WTC11 (cell line): Measurements from ENCODE around the gene ERCC8. TPM values are rescaled to one million over a fixed set of nuclear protein-coding genes. Genes with fewer than 3 reads are reported as not detected.
"Not testable (repeated sequence)": the region's sequence is repeated elsewhere in the genome, so short reads cannot be mapped to it uniquely, and the experiment has no call there.

Experiments used
- ATAC-seq: fragments of 200-7000 bp; cut with Tn5 transposase; 2 replicates; pipeline ENCODE4 v1.10.0; 2021; ENCODE audit warnings: mild to moderate bottlenecking, moderate library complexity
- CTCF ChIA-PET: fragments of 300-600 bp; sonication (Branson Sonifier 250); formaldehyde crosslinking; loops from one replicate; lab custom pipeline; 2021; ENCODE audit warnings: antibody characterized with exemption; lab: Charles Lee
- POLR2A ChIA-PET: fragments of 350-600 bp; sonication (Branson Sonifier 250); formaldehyde crosslinking; loops from one replicate; lab custom pipeline; 2021; ENCODE audit warnings: antibody characterized with exemption; lab: Charles Lee
- DNase-seq: peaks from one replicate; pipeline ENCODE4 v3.0.0; 2021; ENCODE audit warnings: low spot score
- H3K27ac Mint-ChIP-seq: 2 replicates; pipeline ENCODE4 v1.8.0; 2021; ENCODE audit warnings: mixed read lengths
- H3K27me3 Mint-ChIP-seq: 2 replicates; pipeline ENCODE4 v1.8.0; 2021; ENCODE audit warnings: low read depth, mild to moderate bottlenecking, moderate library complexity, mixed read lengths
- H3K36me3 Mint-ChIP-seq: 2 replicates; pipeline ENCODE4 v1.8.0; 2021; ENCODE audit warnings: mixed read lengths
- H3K4me1 Mint-ChIP-seq: 2 replicates; pipeline ENCODE4 v1.8.0; 2022; ENCODE audit warnings: mixed read lengths
- H3K4me3 Mint-ChIP-seq: 2 replicates; pipeline ENCODE4 v1.8.0; 2021; ENCODE audit warnings: mild to moderate bottlenecking, moderate library complexity, mixed read lengths
- H3K9me3 Mint-ChIP-seq: 2 replicates; pipeline ENCODE4 v1.8.0; 2021; ENCODE audit warnings: mixed read lengths
- ATF1 ChIP-seq: sonication (generic); formaldehyde crosslinking; IDR thresholded peaks from 2 replicates; pipeline ENCODE4 v1.8.1; 2023; ENCODE audit warnings: mild to moderate bottlenecking, moderate library complexity, missing genetic modification reagents
- GRHL2 ChIP-seq: fragments of 250-450 bp; sonication (Bioruptor Pico); IDR thresholded peaks from 2 replicates; pipeline ENCODE4 v1.8.0; 2022; ENCODE audit warnings: mild to moderate bottlenecking, moderate library complexity; ENCODE audit not compliant: insufficient replicate concordance, severe bottlenecking
- HMGXB4 ChIP-seq: sonication (generic); formaldehyde crosslinking; IDR thresholded peaks from 2 replicates; pipeline ENCODE4 v1.8.1; 2023; ENCODE audit warnings: mild to moderate bottlenecking, moderate library complexity, missing genetic modification reagents
- JUN ChIP-seq: sonication (generic); formaldehyde crosslinking; IDR thresholded peaks from 2 replicates; pipeline ENCODE4 v1.8.0; 2023; ENCODE audit warnings: mild to moderate bottlenecking, missing genetic modification reagents
- NFATC4 ChIP-seq: fragments of 250-450 bp; sonication (Bioruptor Pico); IDR thresholded peaks from 2 replicates; pipeline ENCODE4 v1.9.0; 2021; ENCODE audit warnings: mild to moderate bottlenecking
- NR3C1 ChIP-seq: sonication (generic); formaldehyde crosslinking; conservative IDR thresholded peaks from 2 replicates; pipeline ENCODE4 v1.8.1; 2023; ENCODE audit warnings: low read depth, mild to moderate bottlenecking, missing genetic modification reagents
- PREB ChIP-seq: sonication (generic); formaldehyde crosslinking; IDR thresholded peaks from 2 replicates; pipeline ENCODE4 v1.8.1; 2022; ENCODE audit warnings: mild to moderate bottlenecking, missing genetic modification reagents, moderate library complexity, borderline replicate concordance
- SP1 ChIP-seq: sonication (generic); formaldehyde crosslinking; conservative IDR thresholded peaks from 2 replicates; pipeline ENCODE4 v1.8.1; 2022; ENCODE audit warnings: missing genetic modification reagents
- TCF7 ChIP-seq: sonication (generic); formaldehyde crosslinking; IDR thresholded peaks from 2 replicates; pipeline ENCODE4 v1.8.0; 2022; ENCODE audit warnings: mild to moderate bottlenecking, low read depth, missing genetic modification reagents, moderate library complexity
- TEAD4 ChIP-seq: sonication (generic); formaldehyde crosslinking; IDR thresholded peaks from 2 replicates; pipeline ENCODE4 v1.8.0; 2022; ENCODE audit warnings: mild to moderate bottlenecking, missing genetic modification reagents
- USF1 ChIP-seq: sonication (generic); formaldehyde crosslinking; IDR thresholded peaks from 2 replicates; pipeline ENCODE4 v1.8.0; 2022; ENCODE audit warnings: mild to moderate bottlenecking, missing genetic modification reagents
- ZMAT4 ChIP-seq: fragments of 250-450 bp; sonication (Bioruptor Pico); IDR thresholded peaks from 2 replicates; pipeline ENCODE4 v1.9.0; 2021; ENCODE audit warnings: mild to moderate bottlenecking
- ZNF263 ChIP-seq: sonication (generic); formaldehyde crosslinking; IDR thresholded peaks from 2 replicates; pipeline ENCODE4 v1.8.1; 2022; ENCODE audit warnings: low read depth, mild to moderate bottlenecking, moderate library complexity, missing genetic modification reagents
- ZNF317 ChIP-seq: sonication (generic); formaldehyde crosslinking; IDR thresholded peaks from 2 replicates; pipeline ENCODE4 v1.8.1; 2023; ENCODE audit warnings: low read depth, mild to moderate bottlenecking, moderate library complexity, missing genetic modification reagents, borderline replicate concordance
- total RNA-seq: library from RNA; stranded (reverse); gene quantifications from 3 replicates; pipeline ENCODE4 v1.2.3, GENCODE V29; 2021
- TF ChIP-seq, protein P1 (sequence below): sonication (generic); formaldehyde crosslinking; IDR thresholded peaks from 2 replicates; pipeline ENCODE4 v1.8.1; 2023; ENCODE audit warnings: mild to moderate bottlenecking, missing genetic modification reagents
- TF ChIP-seq, protein P2 (sequence below): sonication (generic); formaldehyde crosslinking; conservative IDR thresholded peaks from 2 replicates; pipeline ENCODE4 v1.8.1; 2022; ENCODE audit warnings: mild to moderate bottlenecking, missing genetic modification reagents
- TF ChIP-seq, protein P3 (sequence below): fragments of 200-600 bp; IDR thresholded peaks from 2 replicates; pipeline ENCODE4 v1.8.0; 2022; ENCODE audit warnings: antibody characterized with exemption

ERCC8 gene
- total RNA-seq, 1 experiment from 2014 or later, result 14.6 TPM

GRCh38 chr5:60872892-60873291 is 72.0 kb downstream of the ERCC8 start (continued):
- no peak for TF ChIP-seq HMGXB4
- TF ChIP-seq SP1 (CRISPR knock-in tag), result no peak
- TF ChIP-seq ZNF263 (CRISPR knock-in tag), result no peak
- TF ChIP-seq, protein P1, sequence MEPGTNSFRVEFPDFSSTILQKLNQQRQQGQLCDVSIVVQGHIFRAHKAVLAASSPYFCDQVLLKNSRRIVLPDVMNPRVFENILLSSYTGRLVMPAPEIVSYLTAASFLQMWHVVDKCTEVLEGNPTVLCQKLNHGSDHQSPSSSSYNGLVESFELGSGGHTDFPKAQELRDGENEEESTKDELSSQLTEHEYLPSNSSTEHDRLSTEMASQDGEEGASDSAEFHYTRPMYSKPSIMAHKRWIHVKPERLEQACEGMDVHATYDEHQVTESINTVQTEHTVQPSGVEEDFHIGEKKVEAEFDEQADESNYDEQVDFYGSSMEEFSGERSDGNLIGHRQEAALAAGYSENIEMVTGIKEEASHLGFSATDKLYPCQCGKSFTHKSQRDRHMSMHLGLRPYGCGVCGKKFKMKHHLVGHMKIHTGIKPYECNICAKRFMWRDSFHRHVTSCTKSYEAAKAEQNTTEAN (CRISPR knock-in tag), result no peak
- no peak for TF ChIP-seq JUN (CRISPR knock-in tag)

DNA sequence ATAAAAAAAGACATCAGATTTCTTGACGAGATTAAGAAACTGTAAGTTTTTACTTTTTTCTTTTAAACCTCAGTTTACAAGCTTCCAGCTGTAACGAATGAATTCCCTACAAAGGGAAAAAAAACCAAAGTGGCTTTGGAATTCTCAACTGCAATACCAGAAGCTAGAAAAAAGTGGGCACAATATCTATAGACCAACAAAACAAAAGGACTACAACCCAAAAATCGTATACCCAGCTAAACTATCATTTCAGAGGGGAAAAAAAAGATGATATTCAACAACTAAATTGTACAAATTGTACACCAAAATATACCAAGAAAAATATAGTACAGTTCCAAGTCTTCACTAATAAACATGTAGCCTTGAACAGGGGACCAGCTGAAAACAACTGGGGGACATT is 74.0 kb downstream of the ERCC8 start:
- no peaks in the 10 kb centered on the region for H3K4me1 Mint-ChIP-seq
- peaks cover 23% of the 10 kb centered on the region for H3K36me3 Mint-ChIP-seq
- peaks cover 27% of the 10 kb centered on the region for H3K9me3 Mint-ChIP-seq
- POLR2A ChIA-PET, result no interaction called here
- ATAC-seq, result no peak
- H3K27ac Mint-ChIP-seq, result no peak overlapping the region
- CTCF ChIA-PET, result no interaction called here
- no peak overlapping the region for H3K4me3 Mint-ChIP-seq
- peaks cover 2% of the 10 kb centered on the region; the same call in 1 of the 2 replicates for H3K27me3 Mint-ChIP-seq
- no peak for DNase-seq
- TF ChIP-seq, protein P2, sequence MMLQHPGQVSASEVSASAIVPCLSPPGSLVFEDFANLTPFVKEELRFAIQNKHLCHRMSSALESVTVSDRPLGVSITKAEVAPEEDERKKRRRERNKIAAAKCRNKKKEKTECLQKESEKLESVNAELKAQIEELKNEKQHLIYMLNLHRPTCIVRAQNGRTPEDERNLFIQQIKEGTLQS (CRISPR knock-in tag), result no peak
- TF ChIP-seq ZMAT4 (CRISPR knock-in tag) (no peak), NR3C1 (CRISPR knock-in tag) (no peak), USF1 (CRISPR knock-in tag) (no peak), TEAD4 (CRISPR knock-in tag) (no peak), TCF7 (CRISPR knock-in tag) (no peak), PREB (CRISPR knock-in tag) (no peak), ZNF317 (CRISPR knock-in tag) (no peak), NFATC4 (CRISPR knock-in tag) (no peak), ATF1 (CRISPR knock-in tag) (no peak), GRHL2 (CRISPR knock-in tag) (no peak)
- TF ChIP-seq, protein P3, sequence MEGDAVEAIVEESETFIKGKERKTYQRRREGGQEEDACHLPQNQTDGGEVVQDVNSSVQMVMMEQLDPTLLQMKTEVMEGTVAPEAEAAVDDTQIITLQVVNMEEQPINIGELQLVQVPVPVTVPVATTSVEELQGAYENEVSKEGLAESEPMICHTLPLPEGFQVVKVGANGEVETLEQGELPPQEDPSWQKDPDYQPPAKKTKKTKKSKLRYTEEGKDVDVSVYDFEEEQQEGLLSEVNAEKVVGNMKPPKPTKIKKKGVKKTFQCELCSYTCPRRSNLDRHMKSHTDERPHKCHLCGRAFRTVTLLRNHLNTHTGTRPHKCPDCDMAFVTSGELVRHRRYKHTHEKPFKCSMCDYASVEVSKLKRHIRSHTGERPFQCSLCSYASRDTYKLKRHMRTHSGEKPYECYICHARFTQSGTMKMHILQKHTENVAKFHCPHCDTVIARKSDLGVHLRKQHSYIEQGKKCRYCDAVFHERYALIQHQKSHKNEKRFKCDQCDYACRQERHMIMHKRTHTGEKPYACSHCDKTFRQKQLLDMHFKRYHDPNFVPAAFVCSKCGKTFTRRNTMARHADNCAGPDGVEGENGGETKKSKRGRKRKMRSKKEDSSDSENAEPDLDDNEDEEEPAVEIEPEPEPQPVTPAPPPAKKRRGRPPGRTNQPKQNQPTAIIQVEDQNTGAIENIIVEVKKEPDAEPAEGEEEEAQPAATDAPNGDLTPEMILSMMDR, result no peak

DNA sequence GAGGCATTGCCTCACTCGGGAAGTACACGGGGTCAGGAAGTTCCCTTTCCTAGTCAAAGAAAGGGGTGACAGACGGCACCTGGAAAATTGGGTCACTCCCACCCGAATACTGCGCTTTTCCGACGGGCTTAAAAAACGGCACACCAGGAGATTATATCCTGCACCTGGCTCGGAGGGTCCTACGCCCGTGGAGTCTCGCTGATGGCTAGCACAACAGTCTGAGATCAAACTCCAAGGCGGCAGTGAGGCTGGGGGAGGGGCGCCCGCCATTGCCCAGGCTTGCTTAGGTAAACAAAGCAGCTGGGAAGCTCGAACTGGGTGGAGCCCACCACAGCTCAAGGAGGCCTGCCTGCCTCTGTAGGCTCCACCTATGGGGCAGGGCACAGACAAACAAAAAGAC is 84.3 kb downstream of the ERCC8 start:
- peaks cover 31% of the 10 kb centered on the region for H3K9me3 Mint-ChIP-seq
- H3K4me3 Mint-ChIP-seq, H3K27ac Mint-ChIP-seq, H3K27me3 Mint-ChIP-seq, DNase-seq, ATAC-seq, H3K4me1 Mint-ChIP-seq, CTCF ChIA-PET, POLR2A ChIA-PET: not testable (repeated sequence)
- H3K36me3 Mint-ChIP-seq, result peaks cover 26% of the 10 kb centered on the region
